Skin epidermis (tissue), 12 donors: ENCODE results near the gene DSC2.
A peak's percentile ranks its signal among the peaks of the same experiment; 100 is the strongest.
"Not testable (repeated sequence)": the region's sequence is repeated elsewhere in the genome, so short reads cannot be mapped to it uniquely, and the experiment has no call there.

Experiments
- H3K27ac ChIP-seq, 21 experiments: fragments of 200-600 bp; sonication (generic) in 11 of 21; one replicate each; pipeline ENCODE4 v1.5.0; 2020; ENCODE audit warnings: mild to moderate bottlenecking in 3 of 21, inconsistent platforms in 2 of 21, moderate library complexity in 2 of 21
- H3K4me3 ChIP-seq, 7 experiments: fragments of 200-600 bp; sonication (generic) in 2 of 7; one replicate each; pipeline ENCODE4 v1.5.0; 2020; ENCODE audit warnings: inconsistent platforms in 2 of 7, mild to moderate bottlenecking in 2 of 7, moderate library complexity in 1 of 7

DSC2 gene

DNA sequence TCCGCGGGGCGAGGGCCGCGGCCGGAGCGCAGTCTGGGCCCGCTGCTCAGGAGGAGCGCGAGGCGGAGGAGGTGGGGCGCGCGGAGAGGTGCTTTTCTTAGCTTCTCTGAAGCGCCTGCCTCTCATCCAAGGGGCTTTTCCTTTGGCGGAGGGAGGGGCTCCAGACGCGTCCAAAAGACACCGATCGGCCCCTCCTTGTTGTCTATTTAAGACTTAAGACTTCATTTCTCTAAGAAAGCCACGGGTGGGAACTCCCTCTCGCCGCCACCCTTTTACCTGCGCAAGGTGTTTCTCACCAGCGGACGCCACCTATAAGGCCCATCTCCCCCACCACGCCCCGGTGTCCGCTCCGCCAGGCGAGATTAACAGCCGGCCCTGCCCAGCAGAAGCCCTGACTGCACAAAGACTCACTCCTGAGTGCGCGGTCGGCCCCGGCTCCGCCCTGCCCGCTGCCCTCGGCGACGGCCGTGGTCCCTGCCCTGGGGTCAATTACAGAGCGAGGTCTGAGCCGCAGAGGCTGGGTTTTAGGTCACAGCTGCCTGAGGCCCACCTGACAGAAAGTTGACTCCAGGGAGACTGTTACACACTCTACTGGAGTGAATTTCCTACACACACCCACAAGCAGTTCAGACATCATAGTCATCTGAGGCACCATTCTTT is at the start of gene DSC2:
TSS of gene DSC2 (minus strand) at position 397 of the 660 bp plus-strand sequence. CDS start 450 bp downstream, outside the sequence.
- Histone ChIP-seq H3K4me3 (peak within 1 kb of the TSS; percentile 41 to 72 (median 59)), H3K27ac (peak within 1 kb of the TSS; percentile 71 to 98 (median 93))

GRCh38 chr18:31149351-31149750 is 47.1 kb upstream of the DSC2 start:
- H3K4me3 ChIP-seq, result no peak overlapping the region
- no peak overlapping the region for H3K27ac ChIP-seq

GRCh38 chr18:31148600-31148999 is 46.4 kb upstream of the DSC2 start:
- Histone ChIP-seq H3K27ac (no peak overlapping the region), H3K4me3 (no peak overlapping the region)

GRCh38 chr18:31146809-31147208 is 44.6 kb upstream of the DSC2 start:
- Histone ChIP-seq H3K27ac (no peak overlapping the region), H3K4me3 (no peak overlapping the region)

- H3K27ac ChIP-seq, result no peak overlapping the region
- H3K4me3 ChIP-seq, result no peak overlapping the region
Measured at GRCh38 chr18:31143025-31143424, 40.8 kb upstream of the DSC2 start.

- H3K4me3 ChIP-seq, result no peak overlapping the region
- no peak overlapping the region for H3K27ac ChIP-seq
Measured at GRCh38 chr18:31138709-31139108, 36.5 kb upstream of the DSC2 start.

GRCh38 chr18:31134988-31135529 is 32.8 kb upstream of the DSC2 start:
- Histone ChIP-seq H3K27ac (no peak overlapping the region), H3K4me3 (no peak overlapping the region)

GRCh38 chr18:31129398-31130115 is 27.3 kb upstream of the DSC2 start:
- Histone ChIP-seq H3K4me3 (no peak overlapping the region), H3K27ac (no peak overlapping the region)

DNA sequence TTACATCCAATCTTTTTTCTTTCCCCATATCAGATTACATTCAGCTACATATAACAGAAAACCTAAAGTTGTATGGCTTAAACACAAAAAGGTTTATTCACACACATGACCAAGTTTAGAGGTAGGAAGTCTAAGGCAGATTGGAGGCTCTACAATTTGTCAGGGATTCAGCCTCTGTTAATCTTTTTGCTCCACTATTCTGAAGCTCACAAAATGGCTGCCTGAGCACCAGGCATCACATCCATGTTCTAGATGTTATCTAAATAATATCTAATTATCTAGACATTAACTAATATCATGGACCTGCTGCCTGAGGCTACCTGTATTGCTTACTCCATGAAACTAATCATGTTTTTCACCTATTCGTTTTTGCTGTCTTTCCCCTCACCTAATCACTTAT is 23.7 kb upstream of the DSC2 start:
- no peak overlapping the region for H3K4me3 ChIP-seq
- H3K27ac ChIP-seq, result no peak overlapping the region

- H3K4me3 ChIP-seq, H3K27ac ChIP-seq: not testable (repeated sequence)
Measured at GRCh38 chr18:31123125-31123524, 20.9 kb upstream of the DSC2 start.

GRCh38 chr18:31120594-31120993 is 18.4 kb upstream of the DSC2 start:
- Histone ChIP-seq H3K4me3 (no peak overlapping the region), H3K27ac (no peak overlapping the region)

DNA sequence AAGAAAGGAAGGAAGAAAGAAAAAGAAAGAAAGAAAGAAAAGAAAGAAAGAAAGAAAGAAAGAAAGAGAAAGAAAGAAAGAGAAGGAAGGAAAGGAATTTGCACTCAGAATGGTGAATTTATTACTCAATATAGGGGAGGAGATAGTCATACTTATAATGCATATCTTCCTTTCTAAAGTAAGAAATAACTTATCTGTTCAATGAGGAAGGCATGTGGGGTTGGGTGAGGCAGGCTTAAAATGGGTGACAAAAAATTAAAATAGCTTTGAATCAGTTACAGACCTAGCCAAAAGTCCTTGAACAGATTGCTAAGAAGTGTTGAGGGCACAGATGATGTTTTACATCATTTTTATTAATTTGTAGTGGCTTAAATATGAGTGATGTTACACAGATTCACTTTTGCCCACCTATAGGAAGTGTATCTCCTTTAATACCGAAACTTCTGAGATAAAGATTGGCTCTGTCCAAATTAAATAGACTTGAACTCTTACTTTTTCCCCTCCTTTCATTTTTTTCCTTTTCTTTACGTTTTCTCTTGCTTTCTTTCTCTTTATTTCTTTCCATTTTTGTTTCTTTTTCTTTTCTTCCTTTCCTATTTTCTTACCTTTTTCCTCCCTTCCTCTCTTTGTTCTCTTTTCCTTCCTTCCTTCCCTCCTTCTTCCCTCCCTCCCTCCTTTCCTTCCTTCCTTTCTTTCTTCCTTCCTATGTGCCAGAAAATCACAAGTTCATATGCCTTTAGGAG is 14.8 kb upstream of the DSC2 start:
- Histone ChIP-seq H3K27ac (no peak overlapping the region), H3K4me3 (no peak overlapping the region)

DNA sequence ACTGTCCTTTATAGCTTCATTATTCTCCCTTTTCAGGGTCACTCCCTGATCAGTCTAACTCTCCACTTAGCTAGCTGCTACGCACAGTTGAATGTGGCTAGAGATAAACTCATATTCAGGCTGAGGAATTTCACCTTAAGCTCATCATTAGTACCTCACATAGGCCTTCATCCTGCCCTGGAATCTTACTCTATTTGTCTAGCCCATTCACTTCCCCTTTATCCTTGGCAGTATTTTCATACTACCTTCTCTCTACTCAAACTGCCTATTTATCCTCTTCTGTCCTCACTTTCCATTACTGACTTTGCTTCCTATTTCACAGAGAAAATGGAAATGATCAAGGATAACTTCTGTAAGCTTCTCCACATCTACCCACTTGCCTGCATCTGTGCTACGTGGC is 10.6 kb upstream of the DSC2 start:
- H3K4me3 ChIP-seq, result no peak overlapping the region
- no peak overlapping the region for H3K27ac ChIP-seq

DNA sequence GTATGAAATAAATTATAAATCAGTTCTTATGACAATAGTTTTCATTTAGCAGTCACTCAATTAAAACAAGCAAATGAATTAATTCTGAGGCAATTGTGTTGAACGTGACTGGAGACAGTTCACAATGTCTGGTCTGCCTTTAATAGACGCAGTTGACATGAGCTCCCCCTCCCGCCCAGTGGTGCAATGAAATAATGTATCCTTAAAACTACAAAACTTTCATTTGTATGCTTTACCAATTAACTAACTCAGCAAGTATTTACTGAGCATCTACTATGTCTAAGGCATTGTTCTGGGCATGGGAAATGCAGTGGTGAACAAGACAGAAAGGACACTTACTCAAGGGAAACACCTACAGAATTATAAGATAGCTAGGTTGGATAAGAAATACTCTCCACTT is 3.5 kb upstream of the DSC2 start:
- Histone ChIP-seq H3K4me3 (no peak overlapping the region), H3K27ac (peak overlapping the region in 1 of 21 experiments; percentile 30)

DNA sequence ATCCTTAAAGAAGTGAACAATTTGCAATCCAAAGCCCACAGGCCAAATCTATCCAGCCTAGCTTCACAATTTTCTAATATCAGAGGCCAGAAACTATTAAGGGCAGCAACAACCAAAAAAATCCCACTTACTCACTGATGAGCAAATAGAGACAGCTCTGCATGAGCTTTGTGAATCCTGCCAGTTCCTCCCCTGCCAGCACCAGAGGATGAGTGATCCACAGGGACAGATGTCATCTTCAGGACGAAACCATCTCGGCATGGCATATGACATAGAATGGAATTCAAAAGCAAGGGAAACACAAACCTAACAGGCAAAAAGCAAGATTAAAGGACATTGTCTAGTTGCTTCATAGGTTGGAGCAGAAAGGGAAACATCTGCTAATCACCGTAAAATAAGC is 2.2 kb upstream of the DSC2 start:
- H3K4me3 ChIP-seq, result no peak overlapping the region
- no peak overlapping the region for H3K27ac ChIP-seq

DNA sequence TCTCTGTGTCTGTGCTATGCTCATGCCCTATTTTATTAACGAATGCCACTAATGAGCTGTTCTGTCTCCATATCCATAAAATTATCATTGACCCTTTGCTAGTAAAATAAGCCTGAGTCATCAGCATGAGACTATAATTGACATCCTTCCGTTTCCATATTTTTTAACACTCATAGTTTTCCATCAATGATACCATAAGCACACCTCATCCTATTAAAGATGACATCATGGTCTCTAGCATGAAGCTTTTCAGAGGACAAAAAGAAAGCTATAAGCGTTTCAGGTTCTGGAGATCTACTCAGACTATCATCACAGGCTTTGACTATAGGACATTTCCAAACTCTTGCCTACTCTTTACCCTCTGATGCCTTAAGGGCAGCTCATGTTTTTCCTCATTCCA is 1.2 kb upstream of the DSC2 start:
- H3K27ac ChIP-seq, result peak overlapping the region in 2 of 21 experiments; percentile 95 to 96

GRCh38 chr18:31102941-31103340 is 720 bp upstream of the DSC2 start:
- Histone ChIP-seq H3K4me3 (no peak overlapping the region), H3K27ac (peak overlapping the region in 5 of 21 experiments; percentile 94 to 98 (median 95))

More for the DNA sequence above, 1.2 kb upstream of the DSC2 start:
- no peak overlapping the region for H3K4me3 ChIP-seq

DNA sequence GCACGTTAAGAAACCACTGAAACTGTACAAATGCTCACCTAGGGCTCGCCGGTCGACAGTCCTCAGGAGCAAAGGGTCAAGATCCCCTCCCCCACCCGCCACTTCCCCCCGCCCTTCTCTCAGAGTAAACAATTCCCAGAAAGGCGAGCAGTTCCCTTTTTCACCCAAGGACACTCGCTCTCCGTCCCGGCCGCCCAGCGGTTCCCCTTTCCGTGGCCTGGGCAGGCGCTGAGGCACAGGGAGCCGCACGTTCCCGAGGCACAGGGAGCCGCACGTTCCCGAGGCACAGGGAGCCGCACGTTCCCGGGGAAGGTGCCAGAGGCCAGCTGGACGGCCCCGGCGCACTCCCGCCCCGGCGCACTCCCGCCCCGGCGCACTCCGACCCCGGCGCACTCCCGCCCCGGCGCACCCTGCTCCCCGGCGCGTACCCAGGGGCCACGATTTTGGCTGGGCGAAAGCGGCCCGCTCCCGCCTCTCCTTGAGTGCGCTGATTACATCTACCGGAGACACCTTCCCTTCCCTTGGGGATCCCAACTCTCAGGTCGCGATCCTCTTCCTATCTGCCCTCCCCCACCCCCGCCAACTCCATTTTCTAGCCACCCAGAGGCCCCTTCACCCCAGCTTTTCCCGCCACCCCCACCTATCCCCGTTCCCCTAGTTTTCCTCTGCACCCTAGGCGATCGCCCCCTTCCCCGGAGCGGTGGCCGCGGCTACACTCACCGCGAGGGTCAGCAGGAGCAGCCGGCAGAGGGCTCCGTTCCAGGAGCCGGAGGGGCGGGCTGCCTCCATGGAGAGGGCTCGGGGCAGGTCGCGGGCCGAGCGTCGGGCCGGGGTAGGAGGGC is 817 bp downstream of the DSC2 start:
- H3K27ac ChIP-seq, result peak overlapping the region; percentile 71 to 98 (median 93)
- H3K4me3 ChIP-seq, result peak overlapping the region; percentile 41 to 72 (median 59)

- peak overlapping the region; percentile 71 to 98 (median 93) for H3K27ac ChIP-seq
Measured at GRCh38 chr18:31100436-31101182, 1.6 kb downstream of the DSC2 start.

More at GRCh38 chr18:31100436-31101182, 1.6 kb downstream of the DSC2 start:
- peak overlapping the region; percentile 41 to 72 (median 59) for H3K4me3 ChIP-seq
